GM19452 (cell line): ENCODE data around the gene NQO2.

ENCODE experiments used
- ATAC-seq: cut with Tn5 transposase; IDR thresholded peaks from one replicate; pipeline ENCODE4 v1.9.1; 2021; ENCODE audit not compliant: unreplicated experiment

The NQO2 gene

DNA sequence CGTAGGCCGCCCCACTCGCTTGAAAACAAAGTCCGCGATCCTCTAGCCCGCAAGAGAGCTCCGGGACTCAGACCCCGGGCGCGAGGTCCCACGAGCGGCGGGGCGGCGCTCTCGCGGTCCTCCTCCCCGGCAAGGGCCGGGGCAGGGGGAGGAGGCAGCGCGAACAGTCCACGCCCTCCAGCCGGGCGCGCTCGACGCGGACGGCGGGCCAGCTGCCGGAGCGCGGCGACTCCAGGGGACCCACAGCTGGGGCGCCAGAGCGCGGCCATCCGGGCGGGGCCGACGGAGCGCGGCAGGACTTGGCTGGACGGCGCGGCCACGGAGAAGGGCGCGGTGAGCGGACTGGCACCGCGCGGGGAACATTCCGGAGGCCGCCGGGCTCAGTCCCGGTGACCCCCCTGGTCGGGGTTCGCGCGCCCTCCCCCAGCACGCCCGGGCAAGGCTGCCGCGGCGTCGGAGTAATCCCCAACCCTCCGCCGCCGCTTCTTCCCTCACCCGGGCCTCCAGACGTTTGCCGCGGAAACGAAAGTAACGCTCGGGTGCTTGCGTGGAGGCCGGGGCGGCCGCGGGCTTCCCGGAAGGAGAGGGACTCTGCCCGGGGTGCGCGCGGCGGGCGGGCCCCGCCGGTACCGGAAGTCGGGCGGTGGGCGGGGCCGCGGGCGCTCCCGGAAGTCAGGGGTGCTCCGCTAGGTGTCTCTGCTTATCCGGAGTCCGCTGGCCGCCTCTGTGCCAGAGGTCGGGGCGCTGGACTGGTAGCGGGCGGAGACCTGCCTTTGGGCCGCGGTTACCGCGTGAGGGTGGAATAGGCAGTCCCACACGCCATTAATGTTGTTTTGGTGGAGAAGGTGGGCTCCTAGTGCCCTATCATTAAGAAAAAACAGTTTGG is 68.9 kb downstream of the NQO2 start, which contains the start of gene RIPK1:
TSS of gene RIPK1 (plus strand) at position 166 of the 886 bp plus-strand sequence. CDS start 8,330 bp downstream, outside the sequence.
- ATAC-seq = peak; percentile 88
